ENCODE data around the gene TOX3.

Gene TOX3

GRCh38 chr16:52441886-52442285 is 105.1 kb downstream of the TOX3 start:
- no peak for DNase-seq

GRCh38 chr16:52440248-52440647 is 106.7 kb downstream of the TOX3 start:
- no peak for DNase-seq

- no peak for DNase-seq
These were observed 107.2 kb downstream of the TOX3 start for GRCh38 chr16:52439750-52440149.

- no peak for DNase-seq
These were observed 107.7 kb downstream of the TOX3 start for GRCh38 chr16:52439171-52439701.

GRCh38 chr16:52437277-52437670 is 109.7 kb downstream of the TOX3 start:
- no peak for DNase-seq

GRCh38 chr16:52436339-52437276 is 110.3 kb downstream of the TOX3 start:
- no peak for DNase-seq

GRCh38 chr16:52434224-52434623 is 112.7 kb downstream of the TOX3 start:
- DNase-seq, result no peak

- DNase-seq, result no peak
These were observed 113.3 kb downstream of the TOX3 start for GRCh38 chr16:52433643-52434042.

GRCh38 chr16:52424591-52424990 is 122.4 kb downstream of the TOX3 start:
- no peak for DNase-seq

- DNase-seq, result no peak
These were observed 124.6 kb downstream of the TOX3 start for GRCh38 chr16:52422307-52422706.

GRCh38 chr16:52418201-52418600 is 128.7 kb downstream of the TOX3 start:
- no peak for DNase-seq

- DNase-seq, result no peak
These were observed 130.1 kb downstream of the TOX3 start for GRCh38 chr16:52416888-52417287.

GRCh38 chr16:52411011-52411410 is 135.9 kb downstream of the TOX3 start:
- no peak for DNase-seq

- no peak for DNase-seq
These were observed 138.6 kb downstream of the TOX3 start for GRCh38 chr16:52408191-52408845.

- DNase-seq, result no peak
These were observed 139.2 kb downstream of the TOX3 start for GRCh38 chr16:52407778-52408177.

- DNase-seq, result no peak
These were observed 141.5 kb downstream of the TOX3 start for GRCh38 chr16:52405441-52405840.

GRCh38 chr16:52404546-52404945 is 142.4 kb downstream of the TOX3 start:
- DNase-seq, result no peak

- DNase-seq, result no peak
These were observed 147.8 kb downstream of the TOX3 start for GRCh38 chr16:52399116-52399515.

GRCh38 chr16:52398491-52398960 is 148.4 kb downstream of the TOX3 start:
- DNase-seq, result no peak

- no peak for DNase-seq
These were observed 148.9 kb downstream of the TOX3 start for GRCh38 chr16:52398021-52398420.

- DNase-seq, result no peak
These were observed 153.5 kb downstream of the TOX3 start for GRCh38 chr16:52393448-52393847.

- no peak for DNase-seq
These were observed 157.9 kb downstream of the TOX3 start for GRCh38 chr16:52389045-52389444.

Measured in EL (cell line).